Heart left ventricle (tissue), 16 donors: Measurements from ENCODE around the gene ZNF37A. TPM values are rescaled to one million over a fixed set of nuclear protein-coding genes. Genes with fewer than 3 reads are reported as not detected.
"Not testable (repeated sequence)": the region's sequence is repeated elsewhere in the genome, so short reads cannot be mapped to it uniquely, and the experiment has no call there.

Experiments
- ATAC-seq, 4 donors: fragments of 200-7000 bp; cut with Tn5 transposase; one replicate each; pipeline ENCODE4 v1.9.1; 2020 to 2022; ENCODE audit warnings: moderate library complexity in 4 of 4, mild to moderate bottlenecking in 3 of 4, moderate number of reproducible peaks in 1 of 4
- DNase-seq, 5 donors: peaks; one replicate each; pipeline ENCODE4 v3.0.0-alpha.2; 2020
- H3K27ac ChIP-seq, 12 donors: fragments of 200-600 bp; sonication (generic) in 4 of 12; one replicate each; pipeline versions ENCODE4 v1.5.0 to v1.8.0; 2016 to 2022; ENCODE audit warnings: mild to moderate bottlenecking in 2 of 12
- H3K27me3 ChIP-seq, 9 donors: fragments of 200-600 bp; sonication (generic) in 2 of 9; one replicate each; pipeline versions ENCODE4 v1.5.1 to v1.8.0; 2016 to 2022; ENCODE audit warnings: mild to moderate bottlenecking in 3 of 9
- H3K36me3 ChIP-seq, 9 donors: fragments of 200-600 bp; sonication (generic) in 2 of 9; one replicate each; pipeline versions ENCODE4 v1.5.0 to v1.8.0; 2018 to 2022; ENCODE audit warnings: mild to moderate bottlenecking in 2 of 9
- H3K4me1 ChIP-seq, 12 donors: fragments of 200-600 bp; sonication (generic) in 4 of 12; one replicate each; pipeline versions ENCODE4 v1.5.0 to v1.8.0; 2016 to 2022; ENCODE audit warnings: mild to moderate bottlenecking in 3 of 12
- H3K4me3 ChIP-seq, 12 donors: fragments of 200-600 bp; sonication (generic) in 4 of 12; one replicate each; pipeline versions ENCODE4 v1.5.0 to v1.8.0; 2017 to 2022; ENCODE audit warnings: mild to moderate bottlenecking in 9 of 12, moderate library complexity in 4 of 12
- H3K9me3 ChIP-seq, 12 donors: fragments of 200-600 bp; sonication (generic) in 4 of 12; one replicate each; pipeline versions ENCODE4 v1.5.0 to v1.8.0; 2016 to 2022; ENCODE audit warnings: mild to moderate bottlenecking in 1 of 12
- CTCF ChIP-seq, 12 donors: fragments of 200-600 bp; sonication (generic) in 4 of 12; IDR thresholded peaks; one replicate each; pipeline versions ENCODE4 v1.5.0 to v1.8.0; 2018 to 2022; ENCODE audit warnings: antibody characterized with exemption in 12 of 12, mild to moderate bottlenecking in 5 of 12
- POLR2A ChIP-seq, 2 donors: fragments of 450-650 bp; IDR thresholded peaks; one replicate each; pipeline ENCODE4 v1.6.1; 2017; ENCODE audit warnings: antibody characterized with exemption in 2 of 2, mild to moderate bottlenecking in 2 of 2, moderate library complexity in 2 of 2
- WGBS, 4 donors: extraction: QIAGEN DNeasy Blood & Tissue Kit in 2 of 4; methylation state at CpG; one replicate each; pipeline versions ENCODE4 v1.1.5 to v1.1.7; 2013 to 2018; 5-methylcytosine and 5-hydroxymethylcytosine counted together
- intact Hi-C, 10 donors: fragments of 100-400 bp; cut with DNase I; formaldehyde crosslinking; loops; one replicate each; pipeline versions ENCODE4 v1.11.1 to v1.14.2; 2022
- polyA plus RNA-seq, 2 donors: library from polyadenylated mRNA; stranded (reverse); fragments of 200-250 nt; gene quantifications; one replicate each; pipeline ENCODE4 v1.2.3, GENCODE V29; 2013
- total RNA-seq, 9 donors: library from RNA; depleted of rRNA in 2 of 9; stranded (reverse); fragments of >200 nt in 2 of 9; fragmentation: NEBNext Ultra II Directional in 3 of 9; extraction: Animal tissue kit (Norgen Biotek cat#: 25700) in 3 of 9; gene quantifications; one replicate each; pipeline versions ENCODE4 v1.1.0 to v1.2.4, GENCODE V29; 2016 to 2023
- donor health status: ischemic (EF 13 %, LVEDD 7.1; RV severe dilation, severe dysfunction).
- donor health status: healthy with polysubstance abuse.
- donor health status: DM: no; HTN: yes; CAD: no.
- donor health status: DM: no; HTN: no; CAD: no.
- donor health status: ischemic (EF 25% LVEDD 6.9; RV normal size, moderate dysfunction).
- donor health status: ischemic (EF 25% LVEDD 5.7; RV mildly dilated, moderate dysfunction).
- donor health status: healthy.
- donor health status: DM: yes; HTN: yes; CAD: no.
- donor health status: ischemic (EF 35%, LVEDD 5.7; RV mildly dilated, moderate dysfunction).
- donor health status: nonischemic (EF 11% LVEDD 7.7; RV severe dilation, severe dysfunction).
- donor health status: DM: yes; HTN: yes; CAD: no.
- donor health status: PGD.
- donor health status: ischemic (EF 29% LVEDD 5.4; RV normal size, mild dysfunction).
- donor health status: nonischemic (EF 23%, LVEDD 6.1; RV moderate dilation, normal function).

Gene ZNF37A
- total and polyA plus RNA-seq, 11 donors, result 5.5 to 10.0 (median 7.7) TPM

GRCh38 chr10:38147686-38148085, 53.5 kb downstream of the ZNF37A start:
- WGBS, 4 donors, result 80 to 88% (median 81%) methylated on average over 1 of the region's 1 CpG
- no peaks in the 10 kb centered on the region for H3K4me1 ChIP-seq
- intact Hi-C loops, result no loop called here
- H3K27me3 ChIP-seq, result no peaks in the 10 kb centered on the region
- no peak for ATAC-seq
- H3K4me3 ChIP-seq, result no peak overlapping the region
- H3K36me3 ChIP-seq, result no peaks in the 10 kb centered on the region
- H3K9me3 ChIP-seq, result peaks cover 0 to 20% (median 0%) of the 10 kb centered on the region in 12 donors
- TF ChIP-seq CTCF (IDR thresholded peaks at IDR 0.05) (no peak), POLR2A (IDR thresholded peaks at IDR 0.05) (no peak)
- no peak for DNase-seq
- H3K27ac ChIP-seq, result no peak overlapping the region

- H3K9me3 ChIP-seq, H3K4me3 ChIP-seq, H3K27ac ChIP-seq, H3K4me1 ChIP-seq, H3K36me3 ChIP-seq, ATAC-seq, DNase-seq, intact Hi-C loops, H3K27me3 ChIP-seq: not testable (repeated sequence)
- 66 to 79% (median 74%) methylated on average over 5 of the region's 5 CpGs for WGBS, 4 donors
Measured at GRCh38 chr10:38150891-38151463, 56.8 kb downstream of the ZNF37A start.

- WGBS, 4 donors, result 84 to 86% (median 86%) methylated on average over 33 to 37 of the region's 37 CpGs
- Histone ChIP-seq H3K9me3 (peaks cover 0 to 33% (median 19%) of the 10 kb centered on the region in 12 donors), H3K27ac (no peak overlapping the region), H3K36me3 (no peaks in the 10 kb centered on the region), H3K4me3 (no peak overlapping the region), H3K4me1 (no peaks in the 10 kb centered on the region), H3K27me3 (no peaks in the 10 kb centered on the region)
- intact Hi-C loops, result no loop called here
- peak in 1 of 4 donors; percentile 13 for ATAC-seq
- no peak for DNase-seq
- no peak for TF ChIP-seq POLR2A (IDR thresholded peaks at IDR 0.05)
- no peak for TF ChIP-seq CTCF (IDR thresholded peaks at IDR 0.05)
Measured at GRCh38 chr10:38156416-38157269, 62.5 kb downstream of the ZNF37A start.

GRCh38 chr10:38157270-38157685, 63.1 kb downstream of the ZNF37A start:
- intact Hi-C loops, result no loop called here
- H3K27ac ChIP-seq, result no peak overlapping the region
- 89 to 92% (median 90%) methylated on average over 8 to 10 of the region's 10 CpGs for WGBS, 4 donors
- TF ChIP-seq POLR2A (IDR thresholded peaks at IDR 0.05) (no peak), CTCF (IDR thresholded peaks at IDR 0.05) (no peak)
- no peaks in the 10 kb centered on the region for H3K36me3 ChIP-seq
- H3K27me3 ChIP-seq, result no peaks in the 10 kb centered on the region
- no peak overlapping the region for H3K4me3 ChIP-seq
- no peak for DNase-seq
- H3K4me1 ChIP-seq, result no peaks in the 10 kb centered on the region
- no peak for ATAC-seq
- H3K9me3 ChIP-seq, result peaks cover 0 to 33% (median 19%) of the 10 kb centered on the region in 12 donors
